ENCODE results near the gene MAN1A2. TPM values are rescaled to one million over a fixed set of nuclear protein-coding genes. Genes with fewer than 3 reads are reported as not detected.
"Not testable (repeated sequence)": the region's sequence is repeated elsewhere in the genome, so short reads cannot be mapped to it uniquely, and the experiment has no call there.

Gene MAN1A2
- total RNA-seq, result 10 to 100 TPM; 18.3 to 22.5 TPM

- peaks cover 50% of the 10 kb centered on the region for H3K4me1 Mint-ChIP-seq (ENCODE audit: low read depth)
- peak within 1 kb of the TSS; percentile 94 for H3K4me3 Mint-ChIP-seq
Observed at GRCh38 chr1:117367046-117368025, at the start of gene MAN1A2. Gene MAN1A2, plus strand, starts transcription at chr1:117367449. Its CDS starts 735 bp downstream, at chr1:117368184.

GRCh38 chr1:117318011-117318410 is 49.2 kb upstream of the MAN1A2 start:
- H3K4me1 Mint-ChIP-seq (ENCODE audit: low read depth), result no peaks in the 10 kb centered on the region
- no peaks in the 10 kb centered on the region for H3K9me3 Mint-ChIP-seq
- no peak overlapping the region for H3K4me3 Mint-ChIP-seq
- intact Hi-C loops (cut with micrococcal nuclease), result loop anchor here (10.0 kb wide), 1 partner anchor 177 kb away; no protein-coding TSS in a partner anchor
- peaks cover 7% of the 10 kb centered on the region for H3K27me3 Mint-ChIP-seq
- no peaks in the 10 kb centered on the region for H3K36me3 Mint-ChIP-seq
- no peak overlapping the region for H3K27ac Mint-ChIP-seq
- CTCF ChIA-PET, result no interaction called here
- POLR2A ChIA-PET, result no interaction called here
- DNase-seq, result no peak

More at GRCh38 chr1:117367046-117368025, at the start of gene MAN1A2:
- ChIA-PET CTCF (no interaction called here), POLR2A (interaction anchor here (0.6 to 0.9 kb wide), 3 partner anchors 61 to 381 kb away, joined by 3 to 4 read pairs (median 3); no protein-coding TSS in a partner anchor)
- intact Hi-C loops (cut with micrococcal nuclease), result loop anchor here (2.0 to 10.0 kb wide), 12 partner anchors 25 to 993 kb away; partner anchors contain the start of genes ATP1A1, GDAP2, TRIM45 and TTF2
- Mint-ChIP-seq H3K27me3 (no peaks in the 10 kb centered on the region), H3K9me3 (no peaks in the 10 kb centered on the region), H3K27ac (peak within 1 kb of the TSS; percentile 96), H3K36me3 (peaks cover 5% of the 10 kb centered on the region)
- peak; percentile 79 for DNase-seq

GRCh38 chr1:117318426-117318825 is 48.8 kb upstream of the MAN1A2 start:
- H3K9me3 Mint-ChIP-seq, result no peaks in the 10 kb centered on the region
- ChIA-PET CTCF (no interaction called here), POLR2A (no interaction called here)
- peaks cover 7% of the 10 kb centered on the region for H3K27me3 Mint-ChIP-seq
- H3K27ac Mint-ChIP-seq, result no peak overlapping the region
- H3K36me3 Mint-ChIP-seq, result no peaks in the 10 kb centered on the region
- no peak overlapping the region for H3K4me3 Mint-ChIP-seq
- DNase-seq, result no peak
- H3K4me1 Mint-ChIP-seq (ENCODE audit: low read depth), result no peaks in the 10 kb centered on the region
- intact Hi-C loops (cut with micrococcal nuclease), result loop anchor here (10.0 kb wide), 1 partner anchor 176 kb away; no protein-coding TSS in a partner anchor

GRCh38 chr1:117320515-117320914 is 46.7 kb upstream of the MAN1A2 start:
- peaks cover 13% of the 10 kb centered on the region for H3K27me3 Mint-ChIP-seq
- H3K4me1 Mint-ChIP-seq (ENCODE audit: low read depth), result no peaks in the 10 kb centered on the region
- H3K9me3 Mint-ChIP-seq, result no peaks in the 10 kb centered on the region
- no peak for DNase-seq
- no peaks in the 10 kb centered on the region for H3K36me3 Mint-ChIP-seq
- ChIA-PET POLR2A (no interaction called here), CTCF (interaction anchor here (0.6 kb wide), 1 partner anchor 24 kb away, joined by 3 read pairs; no protein-coding TSS in a partner anchor)
- H3K4me3 Mint-ChIP-seq, result no peak overlapping the region
- intact Hi-C loops (cut with micrococcal nuclease), result no loop called here
- no peak overlapping the region for H3K27ac Mint-ChIP-seq

GRCh38 chr1:117321680-117322609 is 45.3 kb upstream of the MAN1A2 start:
- ChIA-PET CTCF (interaction anchor here (0.8 to 1.2 kb wide), 2 partner anchors 9 to 191 kb away, joined by 3 read pairs; no protein-coding TSS in a partner anchor), POLR2A (no interaction called here)
- Mint-ChIP-seq H3K27ac (no peak overlapping the region), H3K4me1 (ENCODE audit: low read depth) (no peaks in the 10 kb centered on the region), H3K27me3 (peaks cover 13% of the 10 kb centered on the region), H3K36me3 (no peaks in the 10 kb centered on the region), H3K9me3 (no peaks in the 10 kb centered on the region), H3K4me3 (no peak overlapping the region)
- intact Hi-C loops (cut with micrococcal nuclease), result no loop called here
- no peak for DNase-seq

- no peaks in the 10 kb centered on the region for H3K36me3 Mint-ChIP-seq
- POLR2A ChIA-PET, result no interaction called here
- no peaks in the 10 kb centered on the region for H3K9me3 Mint-ChIP-seq
- intact Hi-C loops (cut with micrococcal nuclease), result no loop called here
- no peak overlapping the region for H3K27ac Mint-ChIP-seq
- no peak for DNase-seq
- no peaks in the 10 kb centered on the region for H3K4me1 Mint-ChIP-seq (ENCODE audit: low read depth)
- peaks cover 10% of the 10 kb centered on the region for H3K27me3 Mint-ChIP-seq
- no peak overlapping the region for H3K4me3 Mint-ChIP-seq
- CTCF ChIA-PET, result no interaction called here
Observed at GRCh38 chr1:117324357-117324756, 42.9 kb upstream of the MAN1A2 start.

GRCh38 chr1:117326035-117326434 is 41.2 kb upstream of the MAN1A2 start:
- H3K4me3 Mint-ChIP-seq; DNase-seq; POLR2A ChIA-PET; H3K27ac Mint-ChIP-seq; intact Hi-C loops (cut with micrococcal nuclease); CTCF ChIA-PET; H3K9me3 Mint-ChIP-seq; H3K4me1 Mint-ChIP-seq (ENCODE audit: low read depth); H3K36me3 Mint-ChIP-seq: not testable (repeated sequence)
- peaks cover 11% of the 10 kb centered on the region for H3K27me3 Mint-ChIP-seq

- Mint-ChIP-seq H3K36me3 (no peaks in the 10 kb centered on the region), H3K27me3 (peaks cover 11% of the 10 kb centered on the region), H3K9me3 (no peaks in the 10 kb centered on the region), H3K27ac (no peak overlapping the region), H3K4me3 (no peak overlapping the region), H3K4me1 (ENCODE audit: low read depth) (no peaks in the 10 kb centered on the region)
- ChIA-PET POLR2A (no interaction called here), CTCF (no interaction called here)
- intact Hi-C loops (cut with micrococcal nuclease), result no loop called here
- DNase-seq, result no peak
Observed at GRCh38 chr1:117327011-117327410, 40.2 kb upstream of the MAN1A2 start.

GRCh38 chr1:117335376-117336086 is 31.7 kb upstream of the MAN1A2 start:
- Mint-ChIP-seq H3K4me3 (no peak overlapping the region), H3K27me3 (peaks cover 2% of the 10 kb centered on the region), H3K36me3 (no peaks in the 10 kb centered on the region), H3K9me3 (no peaks in the 10 kb centered on the region), H3K4me1 (ENCODE audit: low read depth) (peaks cover 2% of the 10 kb centered on the region), H3K27ac (no peak overlapping the region)
- POLR2A ChIA-PET, result no interaction called here
- DNase-seq, result no peak
- CTCF ChIA-PET, result interaction anchor here (0.8 kb wide), 1 partner anchor 418 kb away, joined by 3 read pairs; no protein-coding TSS in a partner anchor
- intact Hi-C loops (cut with micrococcal nuclease), result no loop called here

- ChIA-PET POLR2A (no interaction called here), CTCF (interaction anchor here (0.8 kb wide), 1 partner anchor 418 kb away, joined by 3 read pairs; no protein-coding TSS in a partner anchor)
- peaks cover 6% of the 10 kb centered on the region for H3K4me1 Mint-ChIP-seq (ENCODE audit: low read depth)
- no peaks in the 10 kb centered on the region for H3K36me3 Mint-ChIP-seq
- intact Hi-C loops (cut with micrococcal nuclease), result no loop called here
- DNase-seq, result no peak
- no peaks in the 10 kb centered on the region for H3K9me3 Mint-ChIP-seq
- H3K27me3 Mint-ChIP-seq, result no peaks in the 10 kb centered on the region
- no peak overlapping the region for H3K27ac Mint-ChIP-seq
- no peak overlapping the region for H3K4me3 Mint-ChIP-seq
Observed at GRCh38 chr1:117336088-117336817, 31.0 kb upstream of the MAN1A2 start.

Measured in activated CD4-positive, alpha-beta memory T cell treated with anti-CD3 and anti-CD28 coated beads for 36 hours (primary cell).